Measurements from ENCODE around the gene GINS2. TPM values are rescaled to one million over a fixed set of nuclear protein-coding genes. Genes with fewer than 3 reads are reported as not detected.

GINS2 gene
- total RNA-seq, 1 experiment from 2014 or later, result 48.9 TPM

DNA sequence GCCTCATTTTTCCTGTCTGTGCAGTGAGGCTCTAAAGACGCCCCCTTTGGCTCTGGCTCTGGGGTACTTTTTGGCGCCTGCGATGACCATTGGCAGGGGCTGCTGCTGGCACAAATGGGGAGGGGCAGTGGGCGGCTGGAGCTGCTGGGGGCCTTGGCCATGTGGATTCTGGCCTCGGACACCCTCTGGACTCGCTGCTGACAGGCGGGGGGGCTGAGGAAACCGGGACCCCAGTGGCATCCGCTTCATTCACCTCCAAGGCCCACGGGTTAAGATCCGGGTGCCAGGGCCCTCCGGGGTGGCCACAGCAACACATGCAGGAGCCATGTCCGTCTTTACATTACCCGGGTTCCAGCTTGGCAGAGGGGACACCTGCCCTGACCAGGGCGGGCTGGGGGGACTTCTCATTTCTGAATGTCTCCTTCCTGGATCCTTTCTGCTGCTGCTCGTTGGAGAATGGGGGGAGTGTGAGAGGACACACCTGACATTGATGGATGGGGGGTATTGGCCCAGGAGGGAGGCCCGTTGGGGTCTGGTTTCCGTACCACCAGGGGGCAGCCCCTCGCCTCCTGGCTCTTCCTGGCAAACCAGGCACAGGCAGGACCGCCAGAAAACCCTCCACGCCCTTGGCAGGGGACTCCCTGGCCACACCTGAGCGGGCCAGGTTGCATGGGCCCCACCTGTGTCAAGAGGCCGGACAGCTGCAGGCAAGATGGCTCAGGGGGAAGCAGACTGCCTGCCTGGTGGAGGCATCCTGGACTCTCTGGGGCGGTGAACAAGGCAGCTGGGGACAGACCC lies 53.8 kb downstream of the GINS2 start:
- DNase-seq (ENCODE audit: low spot score), result no peak
- in situ Hi-C loops (cut with HindIII; ENCODE audit: low sequenced_read_pairs), result no loop called here

DNA sequence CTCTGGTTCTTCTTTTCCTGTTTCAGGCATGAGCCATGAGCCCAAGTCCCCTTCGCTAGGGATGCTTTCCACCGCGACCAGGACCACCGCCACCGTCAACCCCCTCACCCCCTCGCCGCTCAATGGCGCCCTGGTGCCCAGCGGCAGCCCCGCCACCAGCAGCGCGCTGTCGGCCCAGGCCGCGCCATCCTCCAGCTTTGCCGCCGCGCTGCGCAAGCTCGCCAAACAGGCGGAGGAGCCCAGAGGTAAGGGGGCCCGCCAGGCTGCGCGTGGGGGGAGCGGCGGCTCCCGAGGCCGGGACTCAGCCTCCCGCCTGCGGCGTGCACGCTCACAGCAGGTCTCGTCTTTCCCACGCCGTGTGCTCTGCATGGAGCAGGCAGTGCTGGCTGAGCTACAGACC lies 54.9 kb downstream of the GINS2 start:
- in situ Hi-C loops (cut with HindIII; ENCODE audit: low sequenced_read_pairs), result no loop called here
- DNase-seq (ENCODE audit: low spot score), result no peak

DNA sequence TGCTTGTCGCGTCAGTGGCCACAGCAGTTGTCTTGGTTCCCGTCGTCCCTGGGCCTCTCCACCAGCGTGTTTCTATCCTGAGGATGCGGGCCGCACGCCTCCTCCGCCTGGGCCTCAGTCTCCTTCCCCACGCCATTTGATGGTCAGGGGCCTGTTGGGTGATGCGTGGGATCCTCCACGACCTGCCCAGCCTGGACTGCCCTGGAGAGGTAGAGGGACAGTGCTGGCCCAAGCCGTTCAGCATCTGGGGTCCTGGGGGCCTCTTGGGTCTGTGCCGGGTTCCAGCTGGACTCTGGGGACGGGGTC lies 55.4 kb downstream of the GINS2 start:
- in situ Hi-C loops (cut with HindIII; ENCODE audit: low sequenced_read_pairs), result no loop called here
- no peak for DNase-seq (ENCODE audit: low spot score)

DNA sequence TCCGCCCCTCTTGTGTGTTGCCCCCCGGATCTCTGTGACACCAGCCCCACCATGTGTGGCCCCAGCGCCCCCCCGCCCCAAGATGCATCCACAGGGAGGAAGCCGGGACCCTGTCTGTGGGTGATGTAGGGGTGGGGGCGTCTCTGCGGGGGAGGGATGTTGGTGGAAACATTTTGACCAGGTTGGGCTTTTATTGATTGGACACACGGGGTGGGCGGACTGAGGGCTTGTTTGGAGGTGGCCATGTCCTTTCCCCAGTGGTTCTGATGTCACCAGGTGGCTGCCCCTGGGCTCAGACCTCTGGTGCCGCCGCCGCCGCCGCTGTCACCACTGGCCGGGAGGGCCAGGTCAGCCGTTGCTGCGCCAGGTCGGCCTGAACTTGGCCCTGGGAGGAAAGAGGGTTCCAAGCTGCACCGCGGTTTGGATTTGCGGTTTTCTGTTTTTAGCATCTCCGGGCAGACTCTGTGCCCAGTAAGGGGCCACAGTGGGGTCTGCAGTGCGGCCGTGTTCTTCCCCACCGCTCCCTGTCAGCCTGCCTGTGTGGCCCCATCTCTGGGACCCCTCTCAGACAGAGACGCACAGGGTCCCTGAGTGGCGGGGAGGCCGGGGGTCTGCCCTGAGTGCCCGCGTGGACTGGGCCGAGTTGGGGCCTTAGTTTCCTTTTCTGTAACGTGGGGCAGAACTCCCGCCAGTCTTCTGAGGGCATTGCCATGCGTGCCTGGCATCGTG lies 55.9 kb downstream of the GINS2 start:
- in situ Hi-C loops (cut with HindIII; ENCODE audit: low sequenced_read_pairs), result no loop called here

DNA sequence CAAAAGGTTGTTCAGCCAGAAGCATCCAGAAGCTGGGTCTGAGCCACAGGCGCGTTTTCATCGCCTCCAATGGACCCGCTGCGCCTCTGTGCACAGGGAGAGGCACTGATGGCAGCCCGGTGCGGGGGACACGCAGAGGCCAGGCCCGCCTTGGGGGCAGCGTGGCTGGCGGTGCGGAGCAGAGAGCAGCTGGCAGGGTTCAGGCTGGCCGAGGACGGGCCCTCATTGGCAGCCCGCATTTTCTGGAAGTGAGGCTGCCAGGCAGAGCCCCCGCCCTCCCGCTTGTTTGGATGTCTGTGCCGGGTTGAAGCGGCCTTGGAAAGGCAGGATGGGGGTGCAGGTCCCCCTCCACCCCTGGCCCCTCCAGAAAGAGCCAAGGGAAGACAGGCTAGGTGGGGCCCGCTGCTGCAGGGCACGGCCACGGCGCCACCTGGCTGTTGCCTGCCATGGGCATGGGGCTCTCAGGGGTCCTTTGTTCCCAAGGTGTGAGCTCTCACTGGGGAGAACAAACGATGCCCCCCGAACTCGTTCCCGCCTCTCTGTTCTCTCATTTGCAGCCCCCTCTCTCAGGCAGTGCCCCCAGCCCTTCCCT lies 56.9 kb downstream of the GINS2 start:
- DNase-seq (ENCODE audit: low spot score), result no peak
- in situ Hi-C loops (cut with HindIII; ENCODE audit: low sequenced_read_pairs), result no loop called here

More for the DNA sequence above, 55.9 kb downstream of the GINS2 start:
- no peak for DNase-seq (ENCODE audit: low spot score)

DNA sequence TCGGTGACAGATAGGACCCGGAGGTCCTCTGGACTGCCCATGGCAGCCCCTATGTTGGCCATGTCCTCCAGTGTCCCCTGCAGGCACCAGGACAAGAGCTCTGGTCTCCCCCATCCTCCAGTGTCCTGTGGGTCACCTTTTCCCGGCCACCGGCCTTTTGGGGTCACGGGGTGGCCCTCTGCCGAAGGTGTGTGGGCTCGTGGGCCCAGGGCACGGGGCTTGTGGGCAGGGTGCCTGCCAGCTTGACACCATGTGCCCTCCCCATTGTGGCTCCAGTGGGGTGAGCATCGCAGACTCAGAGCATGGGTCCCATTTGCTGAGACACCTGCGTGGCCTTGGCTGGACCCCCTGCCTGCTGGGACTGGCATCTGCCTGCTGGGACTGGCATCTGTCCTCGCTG lies 57.5 kb downstream of the GINS2 start:
- DNase-seq (ENCODE audit: low spot score), result no peak
- in situ Hi-C loops (cut with HindIII; ENCODE audit: low sequenced_read_pairs), result no loop called here

DNA sequence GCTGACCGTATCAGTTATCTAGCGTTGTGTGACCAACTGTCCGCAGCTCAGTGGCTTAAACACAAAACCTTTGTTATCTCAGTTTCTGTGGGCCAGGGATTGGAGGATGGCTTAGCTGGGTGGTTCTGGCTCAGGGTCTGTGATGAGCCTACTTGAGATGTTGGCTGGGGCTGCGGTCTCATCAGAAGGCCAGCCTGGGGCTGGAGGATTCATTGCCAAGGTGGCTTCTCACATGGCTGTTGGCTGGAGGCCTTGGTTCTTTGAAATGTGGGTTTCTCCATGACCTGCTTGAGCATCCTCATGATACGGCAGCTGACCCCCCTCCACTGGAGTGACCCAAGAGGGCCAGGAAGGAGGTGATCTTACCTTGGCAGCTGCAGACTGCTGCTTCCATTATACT lies 58.9 kb downstream of the GINS2 start:
- no peak for DNase-seq (ENCODE audit: low spot score)
- in situ Hi-C loops (cut with HindIII; ENCODE audit: low sequenced_read_pairs), result no loop called here

DNA sequence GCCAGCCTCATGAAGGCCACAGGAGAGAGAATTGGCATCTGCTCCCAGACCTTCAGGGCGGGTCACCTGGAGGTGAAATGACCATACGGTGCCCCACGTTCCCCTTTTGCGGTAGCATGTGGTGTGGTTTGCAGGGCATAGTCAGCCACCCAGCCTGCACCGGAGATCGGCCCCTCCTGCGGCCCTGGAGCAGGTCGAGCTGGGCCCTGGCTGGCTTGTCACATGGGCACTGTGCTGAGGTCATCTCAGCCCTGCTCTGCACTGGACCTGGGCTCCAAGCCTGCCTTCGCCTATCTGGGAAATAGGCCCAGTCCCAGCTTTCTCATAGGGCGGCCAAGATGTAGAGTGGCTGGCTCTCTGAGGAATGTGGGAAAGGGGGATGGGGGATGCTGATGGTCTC lies 59.4 kb downstream of the GINS2 start:
- in situ Hi-C loops (cut with HindIII; ENCODE audit: low sequenced_read_pairs), result no loop called here
- no peak for DNase-seq (ENCODE audit: low spot score)

DNA sequence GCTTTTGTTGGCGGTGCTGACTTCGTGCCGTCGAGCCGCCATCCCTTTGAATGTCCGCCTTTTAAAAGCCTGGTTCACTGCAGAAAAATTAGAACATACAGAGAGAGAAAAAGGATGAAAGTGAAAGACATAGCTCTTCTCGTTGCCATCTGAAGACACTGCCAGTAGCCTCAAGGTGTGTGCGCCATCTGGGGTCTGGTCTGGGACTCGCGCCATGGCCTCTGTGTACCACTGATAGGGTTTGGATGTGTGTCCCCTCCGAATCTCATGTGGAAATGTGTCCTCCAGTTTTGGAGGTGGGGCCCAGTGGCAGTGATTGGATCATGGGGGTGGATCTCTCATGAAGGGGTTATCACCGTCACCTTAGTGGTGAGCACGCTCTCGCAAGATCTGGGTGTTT lies 60.1 kb downstream of the GINS2 start:
- DNase-seq (ENCODE audit: low spot score), result no peak
- in situ Hi-C loops (cut with HindIII; ENCODE audit: low sequenced_read_pairs), result no loop called here

DNA sequence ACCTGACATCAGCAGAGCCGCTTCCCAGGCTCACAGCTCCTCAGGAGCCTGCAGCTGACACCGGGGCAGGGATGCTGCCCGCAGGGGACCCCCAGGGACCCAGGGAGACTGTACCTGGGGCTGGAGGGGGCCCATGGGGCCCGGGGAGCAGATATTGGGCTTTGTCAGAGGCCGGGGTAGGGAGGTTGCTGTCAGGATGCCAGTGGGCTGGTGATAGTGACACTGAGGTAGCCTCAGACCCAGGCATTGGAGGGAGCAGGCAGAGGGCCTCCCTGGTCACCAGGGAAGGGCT lies 60.5 kb downstream of the GINS2 start:
- no peak for DNase-seq (ENCODE audit: low spot score)
- in situ Hi-C loops (cut with HindIII; ENCODE audit: low sequenced_read_pairs), result no loop called here

DNA sequence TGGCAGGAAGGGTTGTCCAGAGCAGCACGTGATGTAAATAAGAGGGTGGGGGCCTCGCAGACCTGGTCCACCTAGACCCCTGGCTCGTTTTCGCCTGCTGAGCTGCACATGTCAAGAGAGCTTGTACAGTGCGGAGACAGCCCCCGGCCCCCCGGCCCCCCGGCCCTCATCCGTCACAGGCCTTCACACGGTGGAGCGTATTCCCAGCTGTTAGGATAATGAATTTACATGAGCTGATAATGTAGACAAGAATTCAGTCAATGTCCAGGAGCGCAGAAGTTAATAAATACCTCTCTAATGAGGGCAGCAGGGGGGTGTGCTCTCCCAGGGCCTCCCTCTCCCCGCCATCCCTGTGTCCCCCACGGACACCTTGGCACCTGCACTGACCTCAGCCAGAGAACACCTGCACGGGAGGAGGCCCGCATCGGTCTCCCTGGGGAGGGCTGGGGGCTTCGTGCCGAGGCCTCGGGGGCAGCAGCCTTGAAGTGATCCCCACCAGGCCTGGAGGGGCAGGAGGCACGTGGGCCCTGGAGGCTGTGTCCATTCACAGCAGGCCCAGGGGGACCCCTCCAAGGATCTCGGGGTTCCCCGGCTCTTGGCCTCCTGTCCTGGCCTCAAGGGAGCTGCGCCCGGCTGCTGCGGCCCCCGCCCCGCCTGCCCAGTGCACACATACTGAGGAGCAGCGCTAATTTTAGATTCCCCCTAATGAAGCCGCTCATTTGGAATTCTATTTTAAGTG lies 61.1 kb downstream of the GINS2 start:
- peak; percentile 73 for DNase-seq (ENCODE audit: low spot score)
- in situ Hi-C loops (cut with HindIII; ENCODE audit: low sequenced_read_pairs), result no loop called here

DNA sequence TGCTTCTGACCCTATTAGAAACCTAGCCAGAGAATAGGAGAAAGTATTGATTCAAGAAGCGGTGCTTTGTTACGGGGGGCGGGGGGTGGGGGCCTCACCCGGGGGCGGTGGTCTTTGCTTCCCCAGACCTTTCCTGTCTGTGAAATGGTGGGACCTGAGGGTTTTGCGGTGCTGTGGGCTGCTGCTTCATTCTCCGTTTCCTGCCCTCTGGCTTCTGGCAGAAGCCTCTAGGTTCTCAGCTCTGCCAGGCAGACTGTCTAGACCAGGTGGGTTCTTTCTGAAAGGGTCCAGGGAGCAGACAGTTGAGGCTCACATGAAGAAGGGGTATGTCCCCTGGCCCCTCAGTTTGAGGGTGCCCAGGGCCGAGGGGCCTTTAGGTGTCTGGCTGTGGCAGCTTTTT lies 61.7 kb downstream of the GINS2 start:
- DNase-seq (ENCODE audit: low spot score), result no peak
- in situ Hi-C loops (cut with HindIII; ENCODE audit: low sequenced_read_pairs), result no loop called here

Other genes starting within 250 kb of the GINS2 start
- 22.8 and 35.6 TPM in 2 replicates for gene GSE1, start 75.6 kb downstream of the GINS2 start, total RNA-seq (2014; rRNA removed; shearing (Covaris generic))
- 1.4 and 13.4 TPM in 2 replicates for gene C16orf74, start 62.1 kb upstream of the GINS2 start, total RNA-seq (2014; rRNA removed; shearing (Covaris generic))
- gene EMC8, start 110.6 kb upstream of the GINS2 start, total RNA-seq (2014; rRNA removed; shearing (Covaris generic)), result 54.2 and 86.0 TPM in 2 replicates
- gene COX4I1, start 110.7 kb upstream of the GINS2 start, total RNA-seq (2014; rRNA removed; shearing (Covaris generic)), result 695 and 901 TPM in 2 replicates
- not detected in 2 replicates for gene IRF8, start 210.2 kb upstream of the GINS2 start, total RNA-seq (2014; rRNA removed; shearing (Covaris generic))